Measurements from ENCODE around the gene GEN1. TPM values are rescaled to one million over a fixed set of nuclear protein-coding genes. Genes with fewer than 3 reads are reported as not detected.

The GEN1 gene
- total RNA-seq, 2 experiments from 2014 or later = 37.1 to 44.0 TPM

Other genes with a start within 250 kb of the GEN1 start
- not detected for gene RAD51AP2, start 235.7 kb upstream of the GEN1 start, total RNA-seq
- not detected for gene VSNL1, start 213.4 kb upstream of the GEN1 start, total RNA-seq
- 10 to 100 TPM; 35.2 to 37.2 TPM for gene SMC6, start 328 bp upstream of the GEN1 start, total RNA-seq
- not detected for gene MSGN1, start 62.3 kb downstream of the GEN1 start, total RNA-seq
- not detected for gene KCNS3, start 124.5 kb downstream of the GEN1 start, total RNA-seq